ENCODE measurements around the gene FGF18. TPM values are rescaled to one million over a fixed set of nuclear protein-coding genes. Genes with fewer than 3 reads are reported as not detected.

Gene FGF18
- total RNA-seq, 1 donor from 2014 or later: not detected

- intact Hi-C loops (cut with micrococcal nuclease): no loop called here
- Mint-ChIP-seq H3K4me1 (peaks cover 17% of the 10 kb centered on the region), H3K9me3 (no peaks in the 10 kb centered on the region), H3K4me3 (no peak overlapping the region), H3K27me3 (peaks cover 23% of the 10 kb centered on the region), H3K36me3 (ENCODE audit: low read depth) (no peaks in the 10 kb centered on the region), H3K27ac (no peak overlapping the region)
- ChIA-PET POLR2A (no interaction called here), CTCF (interaction anchor here (1.7 kb wide), 1 partner anchor 15 kb away, joined by 4 read pairs; no protein-coding TSS in a partner anchor)
- TF ChIP-seq, protein P1, sequence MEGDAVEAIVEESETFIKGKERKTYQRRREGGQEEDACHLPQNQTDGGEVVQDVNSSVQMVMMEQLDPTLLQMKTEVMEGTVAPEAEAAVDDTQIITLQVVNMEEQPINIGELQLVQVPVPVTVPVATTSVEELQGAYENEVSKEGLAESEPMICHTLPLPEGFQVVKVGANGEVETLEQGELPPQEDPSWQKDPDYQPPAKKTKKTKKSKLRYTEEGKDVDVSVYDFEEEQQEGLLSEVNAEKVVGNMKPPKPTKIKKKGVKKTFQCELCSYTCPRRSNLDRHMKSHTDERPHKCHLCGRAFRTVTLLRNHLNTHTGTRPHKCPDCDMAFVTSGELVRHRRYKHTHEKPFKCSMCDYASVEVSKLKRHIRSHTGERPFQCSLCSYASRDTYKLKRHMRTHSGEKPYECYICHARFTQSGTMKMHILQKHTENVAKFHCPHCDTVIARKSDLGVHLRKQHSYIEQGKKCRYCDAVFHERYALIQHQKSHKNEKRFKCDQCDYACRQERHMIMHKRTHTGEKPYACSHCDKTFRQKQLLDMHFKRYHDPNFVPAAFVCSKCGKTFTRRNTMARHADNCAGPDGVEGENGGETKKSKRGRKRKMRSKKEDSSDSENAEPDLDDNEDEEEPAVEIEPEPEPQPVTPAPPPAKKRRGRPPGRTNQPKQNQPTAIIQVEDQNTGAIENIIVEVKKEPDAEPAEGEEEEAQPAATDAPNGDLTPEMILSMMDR (IDR thresholded peaks at IDR 0.05): no peak
- ATAC-seq (ENCODE audit: low read depth): no peak
- DNase-seq: no peak
Measured at GRCh38 chr5:171422902-171423663, 3.6 kb downstream of the FGF18 start.

DNA sequence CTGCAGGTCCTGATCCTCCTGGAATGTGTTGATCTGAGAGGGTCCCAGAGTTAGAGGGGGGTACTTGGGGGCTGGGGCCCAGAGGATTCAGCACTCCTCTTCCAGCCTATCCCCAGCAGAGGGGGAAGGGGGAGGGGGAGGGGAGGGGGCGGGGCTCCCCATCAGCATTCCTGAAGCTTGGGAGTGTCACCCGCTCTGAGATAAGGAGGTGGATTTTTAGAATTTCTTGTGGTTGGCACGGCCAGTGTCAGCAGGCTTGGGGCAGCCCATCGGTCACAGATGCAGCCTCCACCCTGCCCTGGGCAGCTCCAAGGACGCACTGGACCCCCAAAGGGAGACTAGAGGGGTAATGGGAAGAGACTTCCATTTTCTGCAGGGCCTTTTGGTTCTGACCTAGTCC, 5.3 kb downstream of the FGF18 start:
- no peak for DNase-seq
- Mint-ChIP-seq H3K36me3 (ENCODE audit: low read depth) (no peaks in the 10 kb centered on the region), H3K27me3 (peaks cover 26% of the 10 kb centered on the region), H3K4me1 (peaks cover 9% of the 10 kb centered on the region), H3K4me3 (no peak overlapping the region), H3K27ac (no peak overlapping the region), H3K9me3 (no peaks in the 10 kb centered on the region)
- no peak for ATAC-seq (ENCODE audit: low read depth)
- POLR2A ChIA-PET: no interaction called here
- intact Hi-C loops (cut with micrococcal nuclease): no loop called here
- CTCF ChIA-PET: no interaction called here
- TF ChIP-seq, protein P1 (IDR thresholded peaks at IDR 0.05): no peak

DNA sequence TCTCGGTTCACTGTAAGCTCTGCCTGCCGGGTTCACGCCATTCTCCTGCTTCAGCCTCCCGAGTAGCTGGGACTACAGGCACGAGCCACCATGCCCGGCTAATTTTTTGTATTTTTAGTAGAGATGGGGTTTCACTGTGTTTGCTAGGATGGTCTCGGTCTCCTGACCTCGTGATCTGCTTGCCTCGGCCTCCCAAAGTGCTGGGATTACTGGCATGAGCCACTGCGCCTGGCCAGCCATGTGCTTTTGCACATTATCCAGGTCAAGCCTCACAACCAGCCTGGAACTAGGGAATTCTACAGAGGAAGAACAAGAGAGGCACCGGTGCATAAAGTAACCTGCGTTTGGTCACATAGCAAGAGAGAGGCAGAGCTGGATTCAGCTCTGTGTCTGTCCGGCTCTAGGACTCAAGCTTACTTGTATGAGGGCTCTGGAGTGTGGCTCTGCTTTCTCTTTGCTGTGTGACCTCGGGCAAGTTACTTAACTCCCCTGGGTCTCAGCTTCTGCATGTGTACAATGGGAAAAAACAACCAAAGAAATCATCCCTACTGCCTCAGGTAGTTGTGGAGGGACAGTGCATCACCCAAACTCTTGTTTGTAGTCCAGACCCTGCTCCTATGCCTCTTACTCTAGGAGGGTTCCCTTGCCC, 6.3 kb downstream of the FGF18 start:
- TF ChIP-seq, protein P1 (IDR thresholded peaks at IDR 0.05): no peak
- intact Hi-C loops (cut with micrococcal nuclease): no loop called here
- Mint-ChIP-seq H3K27me3 (peaks cover 24% of the 10 kb centered on the region), H3K27ac (no peak overlapping the region), H3K36me3 (ENCODE audit: low read depth) (no peaks in the 10 kb centered on the region), H3K4me1 (peaks cover 4% of the 10 kb centered on the region), H3K9me3 (no peaks in the 10 kb centered on the region), H3K4me3 (no peak overlapping the region)
- ChIA-PET CTCF (no interaction called here), POLR2A (no interaction called here)
- ATAC-seq (ENCODE audit: low read depth): no peak
- DNase-seq: no peak

DNA sequence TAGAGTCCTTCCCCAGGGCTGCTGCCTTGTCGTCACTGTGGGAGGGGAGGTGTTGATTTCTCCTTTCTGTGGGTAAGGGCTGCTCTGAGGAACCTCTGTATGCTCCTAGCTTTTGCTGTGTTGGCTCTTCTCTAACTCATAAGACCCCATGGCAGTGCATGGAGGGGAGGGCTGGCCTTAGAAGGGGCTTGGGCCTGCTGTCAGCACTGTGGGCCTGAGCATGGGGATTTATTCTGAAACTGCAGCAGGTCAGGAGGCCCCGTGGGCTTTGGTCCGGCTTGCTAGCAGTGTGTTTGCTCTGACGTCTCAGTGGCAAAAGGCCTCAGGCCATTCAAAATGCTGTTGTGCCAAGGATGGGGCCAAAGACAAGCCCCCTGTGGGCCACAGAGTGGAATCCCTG, 6.8 kb downstream of the FGF18 start:
- ChIA-PET POLR2A (no interaction called here), CTCF (no interaction called here)
- no peak for DNase-seq
- no peak overlapping the region for H3K27ac Mint-ChIP-seq
- peaks cover 20% of the 10 kb centered on the region for H3K27me3 Mint-ChIP-seq
- no peak overlapping the region for H3K4me3 Mint-ChIP-seq
- TF ChIP-seq, protein P1 (IDR thresholded peaks at IDR 0.05): no peak
- ATAC-seq (ENCODE audit: low read depth): no peak
- H3K9me3 Mint-ChIP-seq: no peaks in the 10 kb centered on the region
- intact Hi-C loops (cut with micrococcal nuclease): no loop called here
- no peaks in the 10 kb centered on the region for H3K36me3 Mint-ChIP-seq (ENCODE audit: low read depth)
- no peaks in the 10 kb centered on the region for H3K4me1 Mint-ChIP-seq

DNA sequence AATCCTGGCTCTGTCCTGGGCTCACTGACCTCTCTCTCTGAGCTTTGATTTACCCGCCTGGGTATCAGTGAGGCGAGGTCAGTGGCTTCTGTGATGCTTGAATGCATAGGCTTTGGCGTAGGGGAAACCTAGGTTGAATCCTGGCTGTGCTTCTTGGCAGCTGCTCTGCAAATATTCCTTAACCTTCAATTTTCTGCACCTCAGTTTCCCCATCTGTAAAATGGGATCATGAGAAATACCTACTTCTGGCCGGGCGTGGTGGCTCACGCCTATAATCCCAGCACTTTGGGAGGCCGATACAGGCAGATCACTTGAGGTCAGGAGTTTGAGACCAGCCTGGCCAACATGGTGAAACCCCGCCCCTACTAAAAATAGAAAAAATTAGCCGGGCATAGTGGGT, 7.2 kb downstream of the FGF18 start:
- POLR2A ChIA-PET: no interaction called here
- Mint-ChIP-seq H3K36me3 (ENCODE audit: low read depth) (no peaks in the 10 kb centered on the region), H3K27me3 (peaks cover 17% of the 10 kb centered on the region), H3K4me1 (no peaks in the 10 kb centered on the region), H3K27ac (no peak overlapping the region), H3K4me3 (no peak overlapping the region), H3K9me3 (no peaks in the 10 kb centered on the region)
- ATAC-seq (ENCODE audit: low read depth) (no peak), DNase-seq (no peak)
- intact Hi-C loops (cut with micrococcal nuclease): no loop called here
- CTCF ChIA-PET: no interaction called here
- TF ChIP-seq, protein P1 (IDR thresholded peaks at IDR 0.05): no peak
